Kidney (tissue), 14 donors: ENCODE measurements around the gene ANXA4. TPM values are rescaled to one million over a fixed set of nuclear protein-coding genes. Genes with fewer than 3 reads are reported as not detected.

Source experiments
- DNase-seq, 5 donors: peaks; one replicate each; pipeline ENCODE4 v3.0.0-alpha.2; 2013 to 2020
- FAIRE-seq: peaks from 2 replicates; lab custom pipeline; 2012; peaks lifted over from hg19 to GRCh38; lab: Jason Lieb, UNC
- H3K27ac ChIP-seq, 2 donors: one replicate each; pipeline ENCODE4 v1.7.0; 2013; ENCODE audit warnings: low read depth in 2 of 2, low read length in 2 of 2, inconsistent platforms in 1 of 2
- H3K27me3 ChIP-seq: one replicate; pipeline ENCODE4 v1.7.1; 2013; ENCODE audit warnings: low read length, inconsistent platforms; ENCODE audit not compliant: control insufficient read depth, insufficient read depth
- H3K36me3 ChIP-seq, 3 donors: one replicate each; pipeline versions ENCODE4 v1.7.0 to v1.7.1; 2013; ENCODE audit warnings: low read length in 3 of 3, control low read depth in 1 of 3, inconsistent platforms in 1 of 3; ENCODE audit not compliant: insufficient read depth in 3 of 3, control insufficient read depth in 2 of 3
- H3K4me1 ChIP-seq, 3 donors: one replicate each; pipeline versions ENCODE4 v1.7.0 to v1.7.1; 2013; ENCODE audit warnings: low read length in 3 of 3, inconsistent platforms in 1 of 3, low read depth in 1 of 3; ENCODE audit not compliant: control insufficient read depth in 2 of 3, insufficient read depth in 2 of 3
- H3K4me3 ChIP-seq, 3 donors: one replicate each; pipeline versions ENCODE4 v1.7.0 to v1.8.1; 2013; ENCODE audit warnings: low read length in 3 of 3, control low read depth in 1 of 3, inconsistent platforms in 1 of 3
- H3K9ac ChIP-seq, 3 donors: one replicate each; pipeline versions ENCODE4 v1.7.0 to v1.7.1; 2013; ENCODE audit warnings: low read length in 3 of 3, control low read depth in 1 of 3, inconsistent platforms in 1 of 3
- H3K9me3 ChIP-seq, 3 donors: one replicate each; pipeline versions ENCODE4 v1.7.0 to v1.7.1; 2013; ENCODE audit warnings: low read length in 3 of 3, control low read depth in 1 of 3, inconsistent platforms in 1 of 3; ENCODE audit not compliant: control insufficient read depth in 2 of 3, insufficient read depth in 1 of 3
- intact Hi-C: fragments of 100-400 bp; cut with DNase I; formaldehyde crosslinking; loops from one replicate; pipeline ENCODE4 v1.11.1; 2022
- polyA plus RNA-seq: library from polyadenylated mRNA; stranded (reverse); fragments of 350-450 nt; fragmentation: Illumina TruSeq; extraction: RNeasy Lipid Tissue Mini Kit (QIAGEN cat#74804); gene quantifications from one replicate; pipeline ENCODE4 v1.2.3, GENCODE V29; 2014; ENCODE audit warnings: low read depth, low replicate concordance; ENCODE audit not compliant: insufficient read depth
- total RNA-seq: library from RNA; stranded (reverse); fragmentation: NEBNext Ultra II Directional; extraction: Animal tissue kit (Norgen Biotek cat#: 25700); gene quantifications from one replicate; pipeline ENCODE4 v1.2.1, GENCODE V29; 2021
- TF ChIP-seq, protein P1 (sequence below): IDR thresholded peaks from 3 replicates; pipeline ENCODE4 v1.5.1; 2012; ENCODE audit warnings: mild to moderate bottlenecking, moderate library complexity, borderline replicate concordance; ENCODE audit not compliant: insufficient read depth; ENCODE audit errors: extremely low read depth
- donor health status: control.
- donor health status: control.
- donor health status: control.
- donor health status: control.
- donor health status: control.
- donor health status: DM: yes; HTN: yes; CAD: no.
- donor health status: Normal renal cell carcinoma (clear cell type).

The ANXA4 gene
- total and polyA plus RNA-seq, 2 donors from 2014 or later: 168 to 287 TPM

DNA sequence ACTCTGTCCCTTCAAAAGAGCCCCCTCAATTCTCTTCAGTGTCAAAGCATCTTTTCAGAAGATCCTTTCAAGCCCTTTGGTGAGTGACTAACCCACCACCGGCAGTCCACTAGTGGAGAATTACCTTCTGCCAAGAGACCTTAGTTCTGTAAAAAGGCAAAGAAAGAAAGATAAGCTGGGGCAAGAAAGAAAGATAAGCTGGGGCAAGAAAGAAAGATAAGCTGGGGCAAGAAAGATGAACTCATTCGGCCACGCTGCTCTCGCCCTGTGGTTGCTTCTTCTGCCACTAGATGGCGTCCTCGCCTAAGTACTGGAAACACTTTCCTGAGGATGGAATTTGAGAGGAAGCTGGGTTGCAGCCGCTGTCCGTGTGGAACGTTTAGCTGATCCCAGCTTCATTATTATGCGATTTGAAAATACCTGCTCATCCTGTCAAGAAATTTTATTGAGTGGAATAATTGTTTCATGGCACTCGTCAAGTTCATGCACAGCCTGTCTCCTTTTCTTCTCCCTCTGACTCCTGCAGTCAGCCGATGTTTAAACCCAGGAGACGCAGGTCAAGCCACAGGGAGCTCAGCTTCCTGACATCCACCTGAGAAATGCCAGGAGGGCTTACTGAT is 17.3 kb upstream of the ANXA4 start:
- TF ChIP-seq, protein P1, sequence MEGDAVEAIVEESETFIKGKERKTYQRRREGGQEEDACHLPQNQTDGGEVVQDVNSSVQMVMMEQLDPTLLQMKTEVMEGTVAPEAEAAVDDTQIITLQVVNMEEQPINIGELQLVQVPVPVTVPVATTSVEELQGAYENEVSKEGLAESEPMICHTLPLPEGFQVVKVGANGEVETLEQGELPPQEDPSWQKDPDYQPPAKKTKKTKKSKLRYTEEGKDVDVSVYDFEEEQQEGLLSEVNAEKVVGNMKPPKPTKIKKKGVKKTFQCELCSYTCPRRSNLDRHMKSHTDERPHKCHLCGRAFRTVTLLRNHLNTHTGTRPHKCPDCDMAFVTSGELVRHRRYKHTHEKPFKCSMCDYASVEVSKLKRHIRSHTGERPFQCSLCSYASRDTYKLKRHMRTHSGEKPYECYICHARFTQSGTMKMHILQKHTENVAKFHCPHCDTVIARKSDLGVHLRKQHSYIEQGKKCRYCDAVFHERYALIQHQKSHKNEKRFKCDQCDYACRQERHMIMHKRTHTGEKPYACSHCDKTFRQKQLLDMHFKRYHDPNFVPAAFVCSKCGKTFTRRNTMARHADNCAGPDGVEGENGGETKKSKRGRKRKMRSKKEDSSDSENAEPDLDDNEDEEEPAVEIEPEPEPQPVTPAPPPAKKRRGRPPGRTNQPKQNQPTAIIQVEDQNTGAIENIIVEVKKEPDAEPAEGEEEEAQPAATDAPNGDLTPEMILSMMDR: peak; percentile 92
- no peak overlapping the region for H3K27ac ChIP-seq
- no peaks in the 10 kb centered on the region for H3K27me3 ChIP-seq
- FAIRE-seq (peak; percentile 80), DNase-seq (peak; percentile 86 to 92 (median 89))
- peak overlapping the region in 1 of 3 donors; percentile 14 for H3K9ac ChIP-seq
- H3K9me3 ChIP-seq: no peaks in the 10 kb centered on the region
- H3K4me1 ChIP-seq: no peaks in the 10 kb centered on the region
- H3K4me3 ChIP-seq: peak overlapping the region; percentile 54 to 58 (median 54)
- no peaks in the 10 kb centered on the region for H3K36me3 ChIP-seq
- intact Hi-C loops: loop anchor here (10.0 kb wide), 1 partner anchor 90 kb away; no protein-coding TSS in a partner anchor

DNA sequence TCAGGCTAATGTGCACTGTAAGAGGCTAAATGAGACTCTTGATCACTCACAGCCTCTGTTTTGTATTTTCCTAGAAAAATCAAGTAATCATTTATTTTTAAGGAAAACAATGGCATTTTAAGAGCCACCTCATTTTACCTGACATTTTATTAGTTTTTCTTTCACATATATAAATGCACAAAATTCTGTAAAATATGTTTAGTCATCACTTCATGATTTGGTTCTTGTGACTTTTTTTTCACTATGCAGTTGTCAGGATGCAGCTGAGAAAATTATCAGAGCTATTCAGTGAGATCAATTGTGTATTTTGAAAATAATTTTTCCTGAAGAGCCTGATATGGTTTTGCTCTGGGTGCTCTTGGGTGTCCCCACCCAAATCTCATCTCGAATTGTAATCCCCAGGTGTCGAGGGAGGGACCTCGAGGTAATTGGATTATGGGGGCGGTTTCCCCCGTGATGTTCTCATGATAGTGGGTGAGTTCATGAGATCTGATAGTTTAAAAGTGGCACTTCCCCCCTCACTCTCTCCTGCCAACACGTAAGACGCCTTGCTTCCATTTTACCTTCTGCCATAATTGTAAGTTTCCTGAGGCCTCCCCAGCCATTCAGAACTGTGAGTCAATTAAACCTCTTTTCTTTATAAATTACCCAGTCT is 16.1 kb upstream of the ANXA4 start:
- no peaks in the 10 kb centered on the region for H3K9me3 ChIP-seq
- intact Hi-C loops: loop anchor here (10.0 kb wide), 1 partner anchor 89 kb away; no protein-coding TSS in a partner anchor
- H3K4me3 ChIP-seq: no peak overlapping the region
- DNase-seq: no peak
- H3K4me1 ChIP-seq: no peaks in the 10 kb centered on the region
- FAIRE-seq: no peak
- no peaks in the 10 kb centered on the region for H3K27me3 ChIP-seq
- no peak overlapping the region for H3K27ac ChIP-seq
- H3K9ac ChIP-seq: no peak overlapping the region
- no peaks in the 10 kb centered on the region for H3K36me3 ChIP-seq
- TF ChIP-seq, protein P1: no peak

DNA sequence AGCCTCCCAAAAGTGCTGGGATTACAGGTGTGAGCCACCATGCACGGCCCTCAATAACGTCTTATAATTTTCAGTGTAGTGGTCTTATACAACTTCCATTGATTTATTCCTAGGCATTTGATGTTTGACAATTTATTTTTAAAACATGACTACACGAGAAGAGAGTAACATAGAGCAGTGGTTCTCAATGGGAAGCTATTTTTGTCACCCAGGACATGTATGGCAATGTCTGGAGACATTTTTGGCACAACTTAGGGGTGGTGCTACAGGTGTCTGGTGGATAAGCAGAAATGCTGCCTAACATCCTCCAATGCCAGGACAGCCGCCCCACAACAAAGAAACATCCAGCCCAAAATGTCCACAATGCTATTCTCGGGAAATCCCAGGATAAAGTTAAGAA is 12.7 kb upstream of the ANXA4 start:
- H3K9ac ChIP-seq: no peak overlapping the region
- TF ChIP-seq, protein P1: no peak
- H3K36me3 ChIP-seq: no peaks in the 10 kb centered on the region
- DNase-seq: no peak
- H3K4me1 ChIP-seq: peaks cover 0 to 8% (median 4%) of the 10 kb centered on the region in 3 donors
- no peaks in the 10 kb centered on the region for H3K9me3 ChIP-seq
- intact Hi-C loops: loop anchor here (10.0 kb wide), 1 partner anchor 86 kb away; no protein-coding TSS in a partner anchor
- H3K27me3 ChIP-seq: no peaks in the 10 kb centered on the region
- no peak overlapping the region for H3K27ac ChIP-seq
- H3K4me3 ChIP-seq: no peak overlapping the region
- no peak for FAIRE-seq
